NCI-H748 (cell line): ENCODE measurements around the gene ASCC1.

Experiments used
- DNase-seq: peaks from one replicate; lab custom pipeline; 2025; ENCODE audit not compliant: unreplicated experiment; lab: John Stamatoyannopoulos, UW

Gene ASCC1

GRCh38 chr10:72086466-72087391 is 129.3 kb downstream of the ASCC1 start:
- DNase-seq: no peak

GRCh38 chr10:72085864-72086465 is 130.1 kb downstream of the ASCC1 start:
- DNase-seq: no peak

DNA sequence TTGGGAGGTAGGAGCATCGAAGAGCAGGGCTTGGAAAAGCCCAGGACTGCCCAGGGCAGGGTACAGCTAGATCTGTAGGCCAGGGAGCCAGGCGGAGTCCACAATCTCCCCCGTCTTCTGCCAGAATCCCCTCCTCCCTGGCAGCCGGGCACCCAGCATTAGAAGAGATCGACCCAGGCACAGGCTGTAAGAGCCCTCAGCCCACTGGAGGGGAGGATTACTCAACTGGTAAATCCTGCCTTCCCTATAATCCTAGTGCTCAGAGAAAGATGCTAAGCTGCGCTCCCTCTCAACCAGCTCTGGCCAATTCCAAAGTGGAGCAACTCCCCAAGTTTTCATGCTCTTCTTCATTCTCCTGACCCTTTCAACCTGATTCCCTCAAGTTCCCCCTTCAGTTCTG is 130.9 kb downstream of the ASCC1 start:
- DNase-seq: no peak

- no peak for DNase-seq
Observed at GRCh38 chr10:72083790-72084459, 132.2 kb downstream of the ASCC1 start.

- DNase-seq: no peak
Observed at GRCh38 chr10:72082856-72083789, 133.0 kb downstream of the ASCC1 start.

GRCh38 chr10:72081772-72082590 is 134.1 kb downstream of the ASCC1 start:
- DNase-seq: no peak

GRCh38 chr10:72081210-72081609 is 134.9 kb downstream of the ASCC1 start:
- no peak for DNase-seq

DNA sequence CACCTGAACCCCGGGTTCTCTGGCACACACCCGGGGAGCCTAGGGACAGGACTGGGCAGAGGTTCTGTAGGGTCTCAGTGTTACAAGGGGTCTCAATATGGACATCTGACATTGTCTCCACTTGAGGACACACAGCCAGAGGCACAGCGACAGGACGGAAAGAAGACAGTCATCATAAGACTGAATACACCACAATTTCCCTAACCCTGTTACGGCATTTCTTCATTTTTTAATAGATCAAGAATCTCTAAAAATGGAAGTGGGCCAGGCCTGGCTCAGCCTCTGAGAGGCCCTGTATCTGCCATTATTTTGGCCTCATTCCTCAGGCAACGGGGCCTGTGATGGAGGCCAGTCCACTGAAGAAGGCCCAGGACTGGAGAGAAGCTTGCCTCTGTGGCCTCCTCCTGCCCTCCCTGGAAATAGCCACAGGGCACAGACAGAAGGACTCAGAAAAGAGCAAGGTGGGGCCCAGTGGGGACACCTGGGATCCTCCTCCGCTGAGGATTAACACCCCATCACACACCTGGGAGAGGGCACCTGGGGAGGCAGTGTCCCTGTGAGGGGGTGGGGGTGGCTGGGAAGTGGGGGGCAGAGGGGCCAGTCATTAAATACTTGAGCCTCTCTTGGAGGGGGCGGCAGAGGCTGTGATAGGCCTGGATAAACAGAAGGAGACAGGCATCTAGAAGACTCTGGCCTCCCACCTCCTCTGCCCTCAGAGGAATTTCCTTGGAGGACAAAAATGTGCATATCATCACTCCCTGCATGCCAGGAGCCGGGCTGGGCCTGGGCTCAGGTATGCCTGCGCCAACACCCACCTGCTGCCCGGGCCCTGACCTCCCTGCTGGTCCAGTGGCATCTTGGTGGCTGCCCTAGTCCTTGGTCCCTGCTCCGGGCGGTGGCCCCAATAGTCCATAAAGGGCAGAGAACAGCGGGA is 135.8 kb downstream of the ASCC1 start:
- DNase-seq: no peak

DNA sequence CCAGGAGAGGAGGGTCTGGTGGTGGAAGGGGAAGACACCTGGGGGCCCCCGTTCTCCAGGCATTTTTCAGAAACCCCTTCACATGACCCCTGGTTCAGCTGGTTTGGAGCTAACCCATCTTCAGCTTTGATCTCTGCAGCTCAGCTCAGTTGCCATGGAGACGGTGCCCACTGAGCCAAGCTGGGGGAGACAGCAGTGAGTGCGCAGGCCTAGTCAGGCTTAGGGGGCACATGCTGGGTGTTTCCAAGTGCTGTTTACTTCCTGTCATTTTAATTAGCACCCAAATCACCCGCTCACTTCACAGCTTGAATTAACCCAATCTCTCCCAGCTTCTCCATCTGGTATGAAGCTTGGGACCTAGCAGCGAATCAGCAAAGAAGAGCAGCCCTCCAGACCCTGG is 136.7 kb downstream of the ASCC1 start:
- peak; percentile 24 for DNase-seq

DNA sequence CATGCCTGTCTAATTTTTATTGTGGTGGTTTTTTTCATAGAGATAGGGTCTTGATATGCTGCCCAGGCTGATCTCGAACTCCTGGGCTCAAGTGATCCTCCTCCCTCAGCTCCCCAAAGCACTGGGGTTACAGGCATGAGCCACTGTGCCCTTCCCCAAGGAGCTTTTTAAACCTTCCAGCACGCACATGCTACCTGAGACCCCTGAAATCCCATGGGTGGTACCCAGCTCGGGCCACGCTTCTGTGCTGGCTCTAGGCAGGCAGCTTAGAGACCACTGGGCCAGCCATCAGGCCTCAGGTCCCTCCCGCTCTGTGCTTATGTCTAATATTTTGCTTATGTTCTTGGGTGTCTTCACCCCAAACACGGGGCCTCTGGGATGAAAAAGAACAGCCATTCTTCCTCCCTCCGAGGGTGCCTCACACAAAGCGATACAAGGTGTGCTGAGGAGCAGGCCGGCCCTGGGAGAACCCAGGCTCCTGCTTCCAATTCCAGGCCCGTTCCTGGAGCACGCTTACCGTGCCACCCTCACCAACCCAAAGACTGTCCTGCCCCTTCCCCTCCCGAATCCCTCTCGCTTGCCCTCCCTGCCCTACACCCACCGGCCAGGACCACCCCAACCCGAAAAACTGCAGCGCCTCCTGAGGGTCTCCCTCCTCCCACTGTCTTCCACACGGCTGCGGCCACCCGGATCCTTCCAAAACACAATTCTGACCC is 138.6 kb downstream of the ASCC1 start:
- no peak for DNase-seq

- no peak for DNase-seq
Observed at GRCh38 chr10:72076756-72077155, 139.3 kb downstream of the ASCC1 start.

GRCh38 chr10:72075376-72076115 is 140.5 kb downstream of the ASCC1 start:
- DNase-seq: no peak

- DNase-seq: no peak
Observed at GRCh38 chr10:72074574-72075375, 141.3 kb downstream of the ASCC1 start.

DNA sequence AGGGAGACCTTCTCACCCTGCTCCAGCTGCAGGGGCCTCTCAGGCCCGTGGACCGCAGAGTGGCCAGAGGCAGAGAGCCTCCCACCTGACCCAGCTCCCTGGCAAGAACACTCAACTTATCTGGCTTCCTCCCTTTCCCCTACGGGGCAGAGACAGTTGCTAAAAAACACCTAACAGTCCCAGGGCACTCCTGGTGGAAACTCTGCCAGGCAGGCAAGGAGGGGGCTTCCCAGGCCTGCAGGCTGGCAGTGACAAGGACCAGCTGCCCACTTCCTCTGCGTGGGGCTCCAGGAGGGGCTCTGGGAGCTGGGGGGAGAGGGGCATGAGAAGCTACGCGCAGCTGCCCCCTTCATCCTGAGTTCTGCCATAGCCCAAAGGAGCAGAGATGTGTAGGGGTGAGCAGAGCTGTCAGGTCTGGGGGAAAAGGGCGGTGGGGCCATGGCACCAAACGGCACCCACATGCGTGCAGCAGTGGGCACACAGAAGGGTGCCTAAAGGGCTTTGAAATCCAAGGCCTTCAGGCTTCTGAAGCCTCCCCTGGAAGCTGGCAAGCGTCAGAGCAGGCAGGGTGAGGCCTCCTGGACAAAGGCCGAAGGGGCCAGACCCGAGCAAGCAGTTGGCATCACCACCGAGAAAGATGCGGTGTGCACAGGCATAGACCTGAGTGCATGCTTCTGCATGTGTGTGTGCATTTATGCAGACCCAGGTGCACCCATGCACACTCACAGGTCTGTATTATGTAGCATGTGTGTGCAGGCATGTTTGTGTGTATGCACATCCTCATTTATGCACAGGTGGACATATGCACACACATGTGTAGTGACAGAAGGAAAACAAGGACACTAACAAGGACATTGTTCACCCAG is 142.1 kb downstream of the ASCC1 start:
- no peak for DNase-seq

DNA sequence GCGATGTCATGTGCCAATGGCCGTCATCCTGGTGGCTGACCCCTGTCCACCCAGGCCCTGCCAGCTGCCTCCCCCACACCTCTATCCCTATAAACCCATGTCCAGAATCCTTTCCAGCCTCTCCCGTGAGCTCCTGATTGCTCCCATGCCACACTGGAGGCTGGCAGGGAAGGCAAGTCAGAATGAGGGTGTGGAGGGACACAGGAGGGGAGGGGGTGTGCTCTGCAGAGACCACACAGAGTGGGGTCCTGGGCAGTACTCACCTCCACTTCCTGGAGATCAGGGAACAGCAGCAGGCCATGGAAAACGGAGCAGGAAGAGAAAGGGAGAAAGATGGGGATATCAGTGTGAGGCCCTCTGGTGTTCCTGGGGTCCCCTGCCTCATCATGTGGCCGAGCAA is 143.4 kb downstream of the ASCC1 start:
- no peak for DNase-seq

- DNase-seq: no peak
Observed at GRCh38 chr10:72072046-72072445, 144.0 kb downstream of the ASCC1 start.
